Activated B cell treated with CpG ODN at 0.5 μM for 24 hours (primary cell): ENCODE results near the gene BTK. TPM values are rescaled to one million over a fixed set of nuclear protein-coding genes. Genes with fewer than 3 reads are reported as not detected.

ENCODE experiments used
- ATAC-seq: fragments of 200-7000 bp; cut with Tn5 transposase; one replicate; pipeline ENCODE4 v1.10.0; 2021; ENCODE audit warnings: low read depth, mild to moderate bottlenecking, moderate library complexity
- CTCF ChIA-PET: fragments of 350-600 bp; sonication (Branson Sonifier 250); formaldehyde crosslinking; loops from one replicate; lab custom pipeline; 2021; ENCODE audit warnings: antibody characterized with exemption; lab: Charles Lee
- POLR2A ChIA-PET: fragments of 350-600 bp; sonication (Branson Sonifier 250); formaldehyde crosslinking; loops from one replicate; lab custom pipeline; 2021; ENCODE audit warnings: antibody characterized with exemption; lab: Charles Lee
- DNase-seq: peaks from one replicate; pipeline ENCODE4 v3.0.0; 2022
- H3K27ac Mint-ChIP-seq: one replicate; pipeline ENCODE4 v1.8.0; 2020; ENCODE audit warnings: mixed read lengths
- H3K27me3 Mint-ChIP-seq: one replicate; pipeline ENCODE4 v1.8.0; 2021; ENCODE audit warnings: mixed read lengths
- H3K36me3 Mint-ChIP-seq: one replicate; pipeline ENCODE4 v1.8.0; 2021; ENCODE audit warnings: low read depth, mixed read lengths
- H3K4me1 Mint-ChIP-seq: one replicate; pipeline ENCODE4 v1.8.0; 2021; ENCODE audit warnings: mixed read lengths
- H3K4me3 Mint-ChIP-seq: one replicate; pipeline ENCODE4 v1.8.0; 2020; ENCODE audit warnings: mild to moderate bottlenecking, mixed read lengths
- H3K9me3 Mint-ChIP-seq: one replicate; pipeline ENCODE4 v1.8.0; 2020; ENCODE audit warnings: mixed read lengths
- intact Hi-C: fragments of 100-400 bp; cut with micrococcal nuclease; formaldehyde crosslinking; loops from one replicate; pipeline ENCODE4 v1.15.1; 2024
- total RNA-seq: library from RNA; stranded (reverse); gene quantifications from 2 replicates; pipeline ENCODE4 v1.2.3, GENCODE V29; 2022
- TF ChIP-seq, protein P1 (sequence below): fragments of 200-600 bp; IDR thresholded peaks from one replicate; pipeline ENCODE4 v1.8.0; 2022; ENCODE audit warnings: antibody characterized with exemption, mild to moderate bottlenecking

The BTK gene
- total RNA-seq, 1 donor from 2014 or later: 219 TPM

DNA sequence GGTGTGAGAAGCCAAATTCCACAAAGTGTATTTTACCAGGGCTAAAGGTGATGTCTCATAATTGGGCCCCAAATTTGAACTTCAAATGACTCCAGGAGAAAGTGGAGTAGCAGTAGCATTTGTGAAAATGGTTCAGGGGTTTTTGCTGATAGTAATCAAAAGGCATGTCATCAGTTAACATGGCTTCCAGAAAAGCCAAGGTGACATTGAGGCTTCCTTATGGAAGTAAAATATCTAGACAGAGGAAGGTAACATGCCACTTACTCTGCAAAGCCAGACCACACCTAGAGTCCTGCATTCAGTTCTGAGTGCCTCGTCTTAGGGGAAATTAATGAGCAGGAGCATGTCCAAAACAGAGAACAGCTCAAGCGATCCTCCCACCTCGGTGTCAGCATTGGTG, 2.6 kb upstream of the BTK start:
- TF ChIP-seq, protein P1, sequence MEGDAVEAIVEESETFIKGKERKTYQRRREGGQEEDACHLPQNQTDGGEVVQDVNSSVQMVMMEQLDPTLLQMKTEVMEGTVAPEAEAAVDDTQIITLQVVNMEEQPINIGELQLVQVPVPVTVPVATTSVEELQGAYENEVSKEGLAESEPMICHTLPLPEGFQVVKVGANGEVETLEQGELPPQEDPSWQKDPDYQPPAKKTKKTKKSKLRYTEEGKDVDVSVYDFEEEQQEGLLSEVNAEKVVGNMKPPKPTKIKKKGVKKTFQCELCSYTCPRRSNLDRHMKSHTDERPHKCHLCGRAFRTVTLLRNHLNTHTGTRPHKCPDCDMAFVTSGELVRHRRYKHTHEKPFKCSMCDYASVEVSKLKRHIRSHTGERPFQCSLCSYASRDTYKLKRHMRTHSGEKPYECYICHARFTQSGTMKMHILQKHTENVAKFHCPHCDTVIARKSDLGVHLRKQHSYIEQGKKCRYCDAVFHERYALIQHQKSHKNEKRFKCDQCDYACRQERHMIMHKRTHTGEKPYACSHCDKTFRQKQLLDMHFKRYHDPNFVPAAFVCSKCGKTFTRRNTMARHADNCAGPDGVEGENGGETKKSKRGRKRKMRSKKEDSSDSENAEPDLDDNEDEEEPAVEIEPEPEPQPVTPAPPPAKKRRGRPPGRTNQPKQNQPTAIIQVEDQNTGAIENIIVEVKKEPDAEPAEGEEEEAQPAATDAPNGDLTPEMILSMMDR: no peak
- no peak for DNase-seq
- Mint-ChIP-seq H3K27me3 (no peaks in the 10 kb centered on the region), H3K9me3 (no peaks in the 10 kb centered on the region), H3K4me3 (no peak overlapping the region), H3K4me1 (peaks cover 55% of the 10 kb centered on the region), H3K27ac (no peak overlapping the region), H3K36me3 (peaks cover 36% of the 10 kb centered on the region)
- CTCF ChIA-PET: no interaction called here
- ATAC-seq: no peak
- POLR2A ChIA-PET: no interaction called here
- intact Hi-C loops: loop anchor here (10.0 kb wide), 2 partner anchors 294 to 334 kb away; partner anchors contain the start of genes CENPI and TRMT2B

DNA sequence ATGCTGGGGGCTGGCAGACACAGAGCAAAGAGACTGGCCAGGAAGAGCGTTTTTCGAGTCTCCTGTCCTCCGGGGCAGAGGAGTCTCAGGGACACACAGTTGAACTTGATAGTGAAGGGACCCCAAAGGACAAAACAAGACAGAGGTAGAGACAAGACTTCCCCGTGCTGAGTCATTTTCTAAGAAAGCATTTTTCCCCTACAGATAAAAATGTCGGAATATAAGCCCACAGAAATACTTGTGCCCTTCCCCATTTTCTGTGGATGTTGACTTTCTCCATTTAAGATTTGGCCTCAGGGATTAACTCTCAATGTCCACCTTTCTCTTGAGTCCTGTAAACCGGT, 523 bp upstream of the BTK start:
- TF ChIP-seq, protein P1: no peak
- ChIA-PET POLR2A (interaction anchor here (0.7 to 1.9 kb wide), 3 partner anchors 9 to 60 kb away, joined by 3 to 7 read pairs (median 5); no protein-coding TSS in a partner anchor), CTCF (no interaction called here)
- H3K9me3 Mint-ChIP-seq: no peaks in the 10 kb centered on the region
- H3K4me1 Mint-ChIP-seq: peaks cover 51% of the 10 kb centered on the region
- DNase-seq (no peak), ATAC-seq (no peak)
- intact Hi-C loops: loop anchor here (1.0 to 10.0 kb wide), 4 partner anchors 22 to 332 kb away; partner anchors contain the start of genes CENPI, HNRNPH2, TIMM8A and TRMT2B
- H3K27ac Mint-ChIP-seq: peak overlapping the region; percentile 98
- peak overlapping the region; percentile 97 for H3K4me3 Mint-ChIP-seq
- no peaks in the 10 kb centered on the region for H3K27me3 Mint-ChIP-seq
- peaks cover 26% of the 10 kb centered on the region for H3K36me3 Mint-ChIP-seq

DNA sequence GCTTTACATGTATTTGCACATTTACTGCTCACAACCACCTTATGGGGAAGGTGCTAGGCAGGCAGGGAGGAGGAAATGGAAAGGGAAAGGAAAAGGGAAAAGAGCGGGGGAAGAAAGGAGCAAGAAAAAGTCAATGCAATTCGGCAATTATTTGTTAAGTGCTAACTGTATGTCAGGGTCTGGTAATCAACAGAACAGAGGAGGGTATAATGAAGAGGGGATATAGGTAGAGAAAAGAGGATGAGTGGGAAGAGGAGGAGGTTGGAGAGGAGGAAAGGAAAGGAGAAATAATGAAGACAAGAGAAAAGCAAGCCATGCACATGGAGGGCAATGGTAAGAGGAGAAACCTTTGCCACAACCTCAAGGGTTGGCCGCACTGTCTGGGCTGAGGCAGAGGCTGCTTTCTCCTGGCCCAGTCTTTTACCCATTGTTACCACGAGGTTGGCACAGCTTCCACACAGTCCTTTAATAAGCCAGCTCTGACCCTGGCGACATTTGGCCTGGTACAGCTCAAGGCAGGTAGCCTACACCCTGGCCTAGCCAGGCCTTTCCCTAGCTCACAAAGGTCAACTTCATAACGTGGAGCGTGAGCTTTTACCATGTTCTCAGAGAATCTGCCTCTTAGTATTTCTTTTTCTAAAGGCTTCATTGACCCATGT, 836 bp downstream of the BTK start:
- ATAC-seq: no peak
- TF ChIP-seq, protein P1: no peak
- Mint-ChIP-seq H3K9me3 (no peaks in the 10 kb centered on the region), H3K27me3 (no peaks in the 10 kb centered on the region), H3K4me1 (peaks cover 43% of the 10 kb centered on the region), H3K4me3 (peak overlapping the region; percentile 97), H3K27ac (peak overlapping the region; percentile 98), H3K36me3 (peaks cover 18% of the 10 kb centered on the region)
- DNase-seq: no peak
- ChIA-PET POLR2A (interaction anchor here (0.7 to 1.9 kb wide), 9 partner anchors 8 to 36 kb away, joined by 3 to 10 read pairs (median 4); partner anchors contain the start of genes GLA, HNRNPH2 and TIMM8A), CTCF (interaction anchor here (1.4 kb wide), 1 partner anchor 16 kb away, joined by 3 read pairs; no protein-coding TSS in a partner anchor)
- intact Hi-C loops: loop anchor here (1.0 to 10.0 kb wide), 3 partner anchors 8 to 330 kb away; partner anchors contain the start of genes CENPI and TRMT2B

DNA sequence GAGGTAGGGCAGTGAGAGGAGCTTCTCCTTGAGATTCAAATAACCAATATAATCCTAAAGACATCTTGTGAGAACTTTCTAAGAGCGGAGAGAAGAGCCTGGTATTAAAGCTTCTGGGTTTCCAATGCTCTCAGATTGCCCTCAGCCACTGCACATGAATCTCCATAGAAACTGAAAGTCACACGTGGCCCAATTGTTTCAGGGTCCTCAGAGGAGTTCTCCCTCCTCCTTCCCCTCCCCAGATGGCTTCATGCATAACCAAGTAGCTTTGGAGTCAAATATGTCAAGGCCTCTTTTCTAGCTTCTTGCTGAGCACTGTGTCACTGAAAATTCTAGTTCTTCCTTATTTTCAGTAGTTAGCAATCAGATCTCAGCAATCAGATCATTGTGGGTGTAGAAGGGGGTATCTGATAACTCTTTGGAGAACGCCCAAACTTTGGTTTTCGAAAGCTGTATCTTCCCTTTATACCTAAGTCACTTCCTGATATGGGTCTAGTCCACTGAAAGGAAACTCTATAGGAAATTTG, 2.2 kb downstream of the BTK start:
- intact Hi-C loops: loop anchor here (1.0 to 10.0 kb wide), 3 partner anchors 12 to 329 kb away; partner anchors contain the start of genes CENPI and TRMT2B
- peak overlapping the region; percentile 98 for H3K27ac Mint-ChIP-seq
- H3K4me3 Mint-ChIP-seq: peak overlapping the region; percentile 97

More for the DNA sequence above, 2.2 kb downstream of the BTK start:
- DNase-seq (no peak), ATAC-seq (peak; percentile 51)
- POLR2A ChIA-PET: interaction anchor here (0.8 to 2.0 kb wide), 6 partner anchors 9 to 548 kb away, joined by 3 to 11 read pairs (median 6); partner anchors contain the start of genes GLA, HNRNPH2, TIMM8A and ZMAT1
- Mint-ChIP-seq H3K9me3 (no peaks in the 10 kb centered on the region), H3K4me1 (peaks cover 49% of the 10 kb centered on the region), H3K36me3 (peaks cover 24% of the 10 kb centered on the region), H3K27me3 (no peaks in the 10 kb centered on the region)
- TF ChIP-seq, protein P1: no peak
- CTCF ChIA-PET: no interaction called here
